ENCODE measurements around the gene FAM120A.

FAM120A gene

DNA sequence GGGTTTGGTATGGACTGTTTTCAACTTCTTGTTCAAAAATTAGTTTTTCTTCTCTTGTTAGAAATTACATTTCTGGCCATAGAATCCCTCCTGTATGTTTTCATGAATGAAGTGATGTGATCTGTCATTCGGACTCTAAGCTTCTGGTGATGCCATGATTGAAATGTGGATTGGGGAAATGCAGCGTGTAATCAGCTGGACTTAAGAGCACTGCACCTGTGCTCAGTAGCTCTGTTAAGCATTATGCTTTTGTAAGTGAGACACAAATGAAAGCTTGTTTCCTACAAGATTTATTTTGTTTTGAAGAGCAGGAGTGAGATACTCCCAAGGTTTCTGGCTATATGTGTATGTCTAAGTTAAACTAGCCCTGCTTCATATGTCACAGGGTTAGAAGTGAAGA, 25.9 kb downstream of the FAM120A start:
- no peak for TF ChIP-seq CTCF (conservative IDR thresholded peaks at IDR 0.05; ENCODE audit: low read depth, low read length)
- H3K4me3 ChIP-seq (ENCODE audit: low read length): no peak overlapping the region
- DNase-seq (ENCODE audit: low read depth): no peak

DNA sequence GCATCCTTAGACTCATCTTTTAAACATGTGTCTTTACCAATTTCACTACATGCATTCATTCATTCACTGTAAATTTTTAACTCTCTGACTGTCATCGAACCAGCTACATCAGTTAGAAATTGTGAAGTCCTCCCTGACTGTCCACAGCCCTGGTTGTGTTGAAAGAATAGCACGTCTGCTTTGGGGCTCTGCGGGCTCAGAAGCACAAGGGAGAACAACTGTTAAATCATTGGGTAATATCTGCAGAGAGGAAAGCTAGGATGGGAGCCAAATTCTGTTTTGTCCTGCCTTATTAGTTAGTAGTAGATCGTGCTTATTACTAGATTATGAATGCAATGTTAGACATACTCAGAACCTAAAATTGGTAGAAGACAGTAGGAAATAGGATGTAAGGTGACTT, 28.2 kb downstream of the FAM120A start:
- no peak for DNase-seq (ENCODE audit: low read depth)
- no peak overlapping the region for H3K4me3 ChIP-seq (ENCODE audit: low read length)
- no peak for TF ChIP-seq CTCF (conservative IDR thresholded peaks at IDR 0.05; ENCODE audit: low read depth, low read length)

DNA sequence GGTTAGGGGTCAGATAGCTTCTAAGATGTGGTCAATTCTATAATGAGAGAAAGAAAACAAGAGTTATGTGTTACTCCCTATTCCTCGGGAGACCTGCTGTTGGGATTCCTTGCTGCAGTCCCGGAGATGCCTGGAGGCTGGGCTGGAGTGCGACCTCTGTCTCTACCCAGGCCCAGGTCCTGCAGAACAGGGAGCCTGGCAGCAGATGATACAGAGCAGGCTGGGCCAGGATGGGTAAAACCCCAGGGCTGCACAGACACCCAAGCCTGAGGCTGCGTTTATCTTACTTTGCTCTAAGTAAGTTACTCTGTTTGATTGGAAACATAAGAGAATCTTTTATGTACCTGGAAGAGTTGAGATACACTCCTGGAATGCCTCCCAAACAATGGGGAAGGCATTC, 28.8 kb downstream of the FAM120A start:
- TF ChIP-seq CTCF (conservative IDR thresholded peaks at IDR 0.05; ENCODE audit: low read depth, low read length): no peak
- no peak for DNase-seq (ENCODE audit: low read depth)
- H3K4me3 ChIP-seq (ENCODE audit: low read length): no peak overlapping the region

DNA sequence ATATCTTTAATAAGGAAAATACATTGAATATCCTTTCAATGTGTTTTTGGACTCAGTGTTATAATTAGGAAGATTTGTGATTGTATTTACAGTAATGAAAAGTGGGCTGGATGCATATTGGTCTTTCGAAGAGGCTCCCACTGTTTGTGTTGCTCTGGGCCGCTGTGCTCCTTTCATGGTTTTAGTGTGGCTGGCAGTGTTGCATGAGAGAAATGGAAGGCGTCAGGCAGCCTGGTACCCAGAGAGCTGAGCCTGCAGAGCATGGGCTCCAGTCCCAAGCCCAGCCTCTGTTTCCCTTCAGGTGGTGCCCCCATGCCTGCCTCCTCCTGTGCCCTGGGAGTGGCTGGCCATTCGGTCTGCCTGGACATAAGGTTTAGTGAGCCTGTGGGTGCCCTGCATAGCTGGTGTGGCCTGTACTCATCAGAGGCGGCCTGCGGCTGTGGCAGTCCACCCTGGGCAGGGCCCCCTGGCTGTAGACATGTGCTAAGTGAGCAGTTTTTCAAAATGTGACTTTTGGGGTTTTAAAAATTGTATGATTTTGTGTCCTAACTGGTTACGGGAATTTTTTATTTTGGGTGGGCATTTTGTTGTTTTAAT, 29.3 kb downstream of the FAM120A start:
- no peak overlapping the region for H3K4me3 ChIP-seq (ENCODE audit: low read length)
- no peak for DNase-seq (ENCODE audit: low read depth)
- peak; percentile 29 for TF ChIP-seq CTCF (conservative IDR thresholded peaks at IDR 0.05; ENCODE audit: low read depth, low read length)

DNA sequence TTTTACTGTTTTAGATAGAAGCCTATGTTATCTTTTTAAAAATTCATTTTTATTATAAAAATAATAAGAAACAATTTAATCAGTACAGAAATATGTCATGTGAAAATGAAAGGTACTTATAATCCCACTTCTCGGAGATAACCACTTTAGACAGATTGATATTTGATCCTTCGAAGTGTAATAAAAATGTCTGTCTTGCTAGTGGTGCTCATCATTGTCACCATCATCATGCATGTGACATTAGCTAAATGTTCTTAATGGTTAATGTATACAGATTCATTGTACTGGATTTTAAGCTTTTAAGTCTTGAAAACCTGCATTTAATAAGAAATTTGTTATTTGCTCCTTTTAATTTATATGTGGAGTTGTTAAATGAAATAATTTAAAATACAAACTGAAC, 32.0 kb downstream of the FAM120A start:
- no peak overlapping the region for H3K4me3 ChIP-seq (ENCODE audit: low read length)
- DNase-seq (ENCODE audit: low read depth): no peak
- TF ChIP-seq CTCF (conservative IDR thresholded peaks at IDR 0.05; ENCODE audit: low read depth, low read length): no peak

DNA sequence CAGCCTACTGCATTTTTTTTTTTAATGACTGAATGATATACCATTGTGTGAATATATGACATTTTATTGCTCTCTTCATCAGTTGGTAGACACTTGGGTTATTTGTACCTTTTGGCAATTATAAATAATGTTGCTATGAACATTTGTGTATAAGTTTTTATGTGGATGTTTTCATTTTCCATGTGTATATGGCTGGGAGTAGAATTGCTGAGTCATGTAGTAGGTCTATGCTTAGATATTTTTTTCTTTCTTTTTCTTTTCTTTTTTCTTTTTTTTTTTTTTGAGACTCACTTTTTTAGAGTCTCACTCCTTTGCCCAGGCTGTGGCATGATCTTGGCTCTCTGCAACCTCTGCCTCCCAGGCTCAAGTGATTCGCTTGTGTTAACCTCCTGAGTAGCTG, 34.8 kb downstream of the FAM120A start:
- no peak for TF ChIP-seq CTCF (conservative IDR thresholded peaks at IDR 0.05; ENCODE audit: low read depth, low read length)
- H3K4me3 ChIP-seq (ENCODE audit: low read length): no peak overlapping the region
- DNase-seq (ENCODE audit: low read depth): no peak

DNA sequence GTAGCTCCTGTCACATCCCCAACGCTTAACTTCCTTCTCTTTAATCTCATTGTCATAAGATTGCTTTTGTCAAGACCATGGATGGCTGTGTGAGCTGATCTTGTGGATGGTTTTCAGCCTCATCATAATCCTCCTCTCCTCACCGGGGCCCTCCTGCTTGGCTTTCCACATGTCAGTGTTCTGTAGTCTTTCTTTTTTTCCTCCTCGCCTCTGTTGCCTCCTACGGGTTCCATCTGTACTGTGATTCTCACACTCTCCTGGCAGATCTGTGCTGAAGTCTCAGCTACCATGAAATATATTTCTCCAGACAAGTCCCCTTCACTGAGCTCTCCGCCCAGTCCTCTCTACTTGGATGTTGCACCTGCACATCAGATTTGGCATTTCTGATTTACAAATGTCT, 36.8 kb downstream of the FAM120A start:
- no peak for TF ChIP-seq CTCF (conservative IDR thresholded peaks at IDR 0.05; ENCODE audit: low read depth, low read length)
- no peak overlapping the region for H3K4me3 ChIP-seq (ENCODE audit: low read length)
- no peak for DNase-seq (ENCODE audit: low read depth)
